Glomerular endothelial cell (primary cell): ENCODE measurements around the gene ALDH3A2. TPM values are rescaled to one million over a fixed set of nuclear protein-coding genes. Genes with fewer than 3 reads are reported as not detected.

Experiments
- total RNA-seq: library from RNA; depleted of rRNA; stranded (reverse); fragments of >200 nt; gene quantifications from 2 replicates; pipeline ENCODE4 v1.2.3, GENCODE V29; 2015

Gene ALDH3A2
- total RNA-seq, 1 donor from 2014 or later = 39.7 TPM

Other genes with a start within 250 kb of the ALDH3A2 start
- 0.12 TPM in 1 of 2 replicates, not detected in the other for gene RNF112, start 237.5 kb upstream of the ALDH3A2 start, total RNA-seq
- gene SLC47A1, start 114.9 kb upstream of the ALDH3A2 start, total RNA-seq = 0.29 and 0.35 TPM in 2 replicates
- not detected in 2 replicates for gene SLC47A2, start 67.8 kb downstream of the ALDH3A2 start, total RNA-seq
- not detected in 2 replicates for gene ALDH3A1, start 99.5 kb downstream of the ALDH3A2 start, total RNA-seq
- 17.0 and 22.9 TPM in 2 replicates for gene ULK2, start 219.2 kb downstream of the ALDH3A2 start, total RNA-seq